Right renal pelvis (tissue), 4 donors: ENCODE data around the gene TXNRD2. TPM values are rescaled to one million over a fixed set of nuclear protein-coding genes. Genes with fewer than 3 reads are reported as not detected.

Experiments
- DNase-seq, 4 donors: peaks; one replicate each; pipeline ENCODE4 v3.0.0-alpha.2; 2013; ENCODE audit warnings: low read depth in 4 of 4, low spot score in 3 of 4, missing footprints in 1 of 4
- polyA plus RNA-seq, 4 donors: library from polyadenylated mRNA; unstranded; fragments of 120-200 nt; gene quantifications; one replicate each; pipeline ENCODE4 v1.2.1, GENCODE V29; 2013; ENCODE audit not compliant: insufficient read length in 4 of 4

TXNRD2 gene
- polyA plus RNA-seq, 4 donors, result 23.3 to 28.0 (median 24.4) TPM

GRCh38 chr22:19969141-19969928, 27.7 kb upstream of the TXNRD2 start:
- no peak for DNase-seq

DNA sequence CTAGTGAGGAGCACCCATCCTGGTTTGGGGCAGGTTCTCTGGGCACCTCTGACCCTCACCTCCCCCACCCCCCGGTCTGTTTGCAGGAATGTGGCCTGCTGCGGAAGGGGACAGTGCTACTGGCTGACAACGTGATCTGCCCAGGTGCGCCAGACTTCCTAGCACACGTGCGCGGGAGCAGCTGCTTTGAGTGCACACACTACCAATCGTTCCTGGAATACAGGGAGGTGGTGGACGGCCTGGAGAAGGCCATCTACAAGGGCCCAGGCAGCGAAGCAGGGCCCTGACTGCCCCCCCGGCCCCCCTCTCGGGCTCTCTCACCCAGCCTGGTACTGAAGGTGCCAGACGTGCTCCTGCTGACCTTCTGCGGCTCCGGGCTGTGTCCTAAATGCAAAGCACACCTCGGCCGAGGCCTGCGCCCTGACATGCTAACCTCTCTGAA, 26.9 kb upstream of the TXNRD2 start:
- no peak for DNase-seq

DNA sequence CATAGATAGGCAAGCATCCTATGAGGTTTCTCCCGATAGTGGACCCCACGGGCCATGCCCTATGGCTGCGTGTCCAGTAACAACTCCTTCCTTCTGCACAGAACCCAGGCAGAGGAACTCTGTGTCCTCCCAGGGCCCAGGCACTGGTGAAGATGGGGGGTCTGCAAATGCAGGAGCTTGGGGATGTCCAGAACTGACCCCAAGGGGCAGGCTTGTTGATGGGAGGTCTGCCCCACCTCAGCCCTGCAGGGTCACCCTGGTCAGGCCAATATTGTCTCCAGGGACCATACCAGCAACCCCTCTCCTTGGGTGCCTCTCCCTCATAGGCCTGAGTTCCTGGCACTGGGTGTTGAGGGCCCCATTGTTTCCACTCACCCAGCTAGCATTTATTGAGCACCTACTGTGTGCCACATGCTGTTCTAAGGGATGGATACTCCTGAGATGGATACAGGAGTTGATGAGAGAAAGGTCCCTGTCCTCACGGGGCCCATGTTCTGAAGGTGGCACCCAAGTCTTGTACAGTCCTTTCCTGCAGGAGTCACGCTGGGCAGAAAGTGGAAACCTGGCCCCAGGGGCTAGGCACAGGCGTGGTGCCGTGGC, 26.3 kb upstream of the TXNRD2 start:
- no peak for DNase-seq

GRCh38 chr22:19966908-19967750, 25.5 kb upstream of the TXNRD2 start:
- no peak for DNase-seq

- DNase-seq, result no peak
Measured at GRCh38 chr22:19965771-19966709, 24.4 kb upstream of the TXNRD2 start.

GRCh38 chr22:19964701-19965386, 23.2 kb upstream of the TXNRD2 start:
- DNase-seq, result no peak

- no peak for DNase-seq
Measured at GRCh38 chr22:19963863-19964642, 22.4 kb upstream of the TXNRD2 start.

DNA sequence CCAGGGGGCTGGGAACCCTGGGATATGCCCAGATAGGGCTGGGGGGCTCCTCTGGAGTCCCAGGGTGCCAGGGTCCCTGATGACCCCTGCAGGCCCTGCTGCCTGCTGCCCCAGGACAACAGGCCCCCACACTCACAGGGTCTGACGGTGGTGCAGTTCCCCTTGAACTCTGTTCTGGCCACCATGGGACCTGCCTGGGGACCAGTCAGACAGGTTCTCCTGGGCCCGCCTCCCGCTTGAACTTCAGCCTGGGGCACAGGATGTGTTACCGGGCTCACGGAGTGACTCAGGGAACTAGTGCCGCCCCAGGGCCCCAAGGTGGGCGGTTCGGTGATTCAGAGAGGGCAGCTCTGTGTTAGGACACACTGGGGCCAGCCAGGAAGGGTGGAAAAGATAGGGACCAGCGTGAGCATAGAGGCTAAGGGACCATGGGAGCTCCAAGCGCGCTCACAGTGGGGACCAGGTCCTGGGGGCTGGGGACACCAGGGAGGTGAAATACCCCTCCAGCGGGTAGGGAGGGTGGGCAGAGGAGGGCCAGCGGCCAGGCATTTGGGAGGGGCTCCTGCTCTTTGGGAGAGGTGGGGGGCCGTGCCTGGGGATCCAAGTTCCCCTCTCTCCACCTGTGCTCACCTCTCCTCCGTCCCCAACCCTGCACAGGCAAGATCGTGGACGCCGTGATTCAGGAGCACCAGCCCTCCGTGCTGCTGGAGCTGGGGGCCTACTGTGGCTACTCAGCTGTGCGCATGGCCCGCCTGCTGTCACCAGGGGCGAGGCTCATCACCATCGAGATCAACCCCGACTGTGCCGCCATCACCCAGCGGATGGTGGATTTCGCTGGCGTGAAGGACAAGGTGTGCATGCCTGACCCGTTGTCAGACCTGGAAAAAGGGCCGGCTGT, 21.5 kb upstream of the TXNRD2 start:
- no peak for DNase-seq

GRCh38 chr22:19962246-19962908, 20.8 kb upstream of the TXNRD2 start:
- DNase-seq, result no peak

- no peak for DNase-seq
Measured at GRCh38 chr22:19961868-19962245, 20.2 kb upstream of the TXNRD2 start.

- DNase-seq, result no peak
Measured at GRCh38 chr22:19961201-19961580, 19.6 kb upstream of the TXNRD2 start.

DNA sequence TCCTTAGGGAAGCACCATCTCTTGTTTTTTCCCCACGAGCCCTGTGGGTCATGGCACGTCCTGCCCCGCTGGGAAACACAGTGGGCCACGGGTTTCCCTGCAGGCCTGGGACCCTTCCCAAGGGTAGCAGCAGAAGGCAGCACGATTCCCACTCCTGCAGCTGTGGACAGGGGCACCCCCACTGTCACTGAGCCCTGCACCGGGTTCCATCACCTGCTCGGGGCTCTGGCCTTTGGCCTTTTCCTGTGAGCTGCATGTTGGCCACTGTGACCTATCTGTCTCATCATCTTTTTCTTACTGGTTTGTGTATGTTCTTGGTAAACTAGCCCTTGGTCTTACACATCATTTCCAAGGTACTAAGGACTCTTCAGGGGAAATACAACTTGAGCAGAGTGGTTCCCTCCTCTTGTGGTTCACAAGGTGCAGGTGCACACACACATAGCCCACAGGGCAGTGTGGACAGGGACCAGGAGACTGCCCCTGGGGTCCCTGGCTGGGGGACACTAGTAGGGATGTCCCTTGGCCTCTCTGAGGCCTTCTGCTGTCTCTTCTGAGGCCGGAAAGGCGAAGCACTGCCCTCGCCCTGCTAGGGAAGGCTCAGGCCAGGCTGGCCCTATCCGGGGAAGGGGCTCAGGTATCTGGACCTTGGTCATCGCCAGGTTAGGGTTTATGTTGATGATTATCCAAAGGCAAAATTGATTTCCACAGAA, 19.0 kb upstream of the TXNRD2 start:
- no peak for DNase-seq

GRCh38 chr22:19959587-19960490, 18.2 kb upstream of the TXNRD2 start:
- DNase-seq, result no peak

DNA sequence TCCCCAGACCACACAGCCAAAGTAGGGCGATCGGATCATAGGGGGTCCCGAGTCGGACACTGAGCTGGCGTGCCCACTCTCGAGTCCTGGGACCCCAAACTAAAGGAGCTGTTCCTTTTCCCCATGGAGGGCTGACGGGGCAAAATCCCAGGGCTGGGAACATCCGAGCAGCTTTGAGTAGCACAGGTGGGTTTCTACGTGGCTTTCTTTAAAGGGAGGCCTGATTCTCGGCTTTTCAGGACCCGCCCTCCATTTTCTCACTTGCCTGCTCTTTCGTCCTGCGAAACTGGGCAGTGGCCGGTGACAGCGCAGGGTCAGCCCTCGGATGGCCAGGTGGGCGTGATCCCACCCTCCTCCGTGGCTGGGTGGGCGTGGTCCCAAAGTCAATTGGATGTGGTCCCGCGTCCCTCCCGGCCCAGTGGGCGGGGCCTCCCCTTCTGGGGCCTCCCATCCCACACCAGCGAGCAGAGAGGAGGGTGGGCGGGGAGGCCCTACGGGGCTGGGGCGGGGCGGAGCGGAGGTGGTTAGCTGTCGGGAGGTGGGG, 17.5 kb upstream of the TXNRD2 start:
- peak in 3 of 4 donors; percentile 85 to 89 (median 87) for DNase-seq
